Upper lobe of left lung (tissue), 6 donors: Measurements from ENCODE around the gene SHROOM4. TPM values are rescaled to one million over a fixed set of nuclear protein-coding genes. Genes with fewer than 3 reads are reported as not detected.

ENCODE experiments used
- ATAC-seq, 2 donors: fragments of 200-7000 bp; cut with Tn5 transposase; one replicate each; pipeline ENCODE4 v1.9.1; 2022; ENCODE audit warnings: mild to moderate bottlenecking in 2 of 2, moderate library complexity in 2 of 2; ENCODE audit not compliant: low FRiP score in 2 of 2
- DNase-seq, 2 donors: peaks; one replicate each; pipeline ENCODE4 v3.0.0-alpha.2; 2019 to 2020
- H3K27ac ChIP-seq, 4 donors: fragments of 200-600 bp; sonication (generic); one replicate each; pipeline ENCODE4 v1.5.1; 2016 to 2019
- H3K27me3 ChIP-seq, 4 donors: fragments of 200-600 bp; sonication (generic); one replicate each; pipeline ENCODE4 v1.5.1; 2017 to 2019
- H3K36me3 ChIP-seq, 4 donors: fragments of 200-600 bp; sonication (generic); one replicate each; pipeline ENCODE4 v1.5.1; 2016 to 2019
- H3K4me1 ChIP-seq, 4 donors: fragments of 200-600 bp; sonication (generic); one replicate each; pipeline ENCODE4 v1.5.1; 2018 to 2019
- H3K4me3 ChIP-seq, 4 donors: fragments of 200-600 bp; sonication (generic); one replicate each; pipeline ENCODE4 v1.5.1; 2017 to 2019; ENCODE audit warnings: mild to moderate bottlenecking in 2 of 4, moderate library complexity in 1 of 4
- H3K9me3 ChIP-seq, 4 donors: fragments of 200-600 bp; sonication (generic); one replicate each; pipeline ENCODE4 v1.5.1; 2018 to 2019
- CTCF ChIP-seq, 6 experiments: fragments of 450-650 bp in 4 of 6; fragments of 200-600 bp in 2 of 6; sonication (generic) in 2 of 6; IDR thresholded peaks; one replicate each; pipeline ENCODE4 v1.5.1; 2016 to 2019; ENCODE audit warnings: antibody characterized with exemption in 6 of 6
- EP300 ChIP-seq, 4 donors: sonication (generic); formaldehyde crosslinking; IDR thresholded peaks; one replicate each; pipeline ENCODE4 v1.5.1; 2017; ENCODE audit warnings: antibody characterized with exemption in 4 of 4, control low read depth in 2 of 4
- POLR2A ChIP-seq, 4 donors: fragments of 450-650 bp; IDR thresholded peaks; one replicate each; pipeline ENCODE4 v1.5.1; 2016 to 2017; ENCODE audit warnings: antibody characterized with exemption in 4 of 4, mild to moderate bottlenecking in 2 of 4
- POLR2AphosphoS5 ChIP-seq, 2 donors: sonication (generic); formaldehyde crosslinking; IDR thresholded peaks; one replicate each; pipeline ENCODE4 v1.5.1; 2017; ENCODE audit warnings: antibody characterized with exemption in 2 of 2
- WGBS, 2 donors: methylation state at CpG; one replicate each; pipeline ENCODE4 v1.1.5; 2017 to 2018; 5-methylcytosine and 5-hydroxymethylcytosine counted together
- total RNA-seq, 6 donors: library from RNA; depleted of rRNA in 4 of 6; stranded (reverse); fragments of >200 nt in 4 of 6; gene quantifications; one replicate each; pipeline versions ENCODE4 v1.1.0 to v1.2.1, GENCODE V29; 2016 to 2021
- donor health status: DM: no; HTN: no; CAD: no; lungs with moderate emphysema.
- donor health status: DM: no; HTN: yes; CAD: no; lungs with severe emphysema.

Gene SHROOM4
- total RNA-seq, 6 donors from 2014 or later, result 26.7 to 51.4 (median 35.3) TPM

- no peaks in the 10 kb centered on the region for H3K9me3 ChIP-seq
- no peaks in the 10 kb centered on the region for H3K36me3 ChIP-seq
- no peak overlapping the region for H3K4me3 ChIP-seq
- H3K27me3 ChIP-seq, result no peaks in the 10 kb centered on the region
- ATAC-seq (no peak), DNase-seq (no peak)
- peaks cover 0 to 6% (median 3%) of the 10 kb centered on the region in 4 donors for H3K4me1 ChIP-seq
- TF ChIP-seq CTCF (IDR thresholded peaks at IDR 0.05), result no peak
- no peak for TF ChIP-seq POLR2A (IDR thresholded peaks at IDR 0.05)
- TF ChIP-seq EP300 (IDR thresholded peaks at IDR 0.05), result no peak
- no peak for TF ChIP-seq POLR2AphosphoS5 (IDR thresholded peaks at IDR 0.05)
- WGBS, 2 donors, result 61 to 75% methylated on average over 2 of the region's 2 CpGs
- no peak overlapping the region for H3K27ac ChIP-seq
Observed at GRCh38 chrX:50776248-50776647, 37.7 kb downstream of the SHROOM4 start.

- no peak overlapping the region for H3K4me3 ChIP-seq
- WGBS, 2 donors, result 63 to 68% methylated on average over 2 of the region's 2 CpGs
- no peak for TF ChIP-seq POLR2AphosphoS5 (IDR thresholded peaks at IDR 0.05)
- TF ChIP-seq POLR2A (IDR thresholded peaks at IDR 0.05), result no peak
- TF ChIP-seq CTCF (IDR thresholded peaks at IDR 0.05), result no peak
- no peak for TF ChIP-seq EP300 (IDR thresholded peaks at IDR 0.05)
- DNase-seq, result no peak
- H3K4me1 ChIP-seq, result peaks cover 0 to 9% (median 5%) of the 10 kb centered on the region in 4 donors
- no peaks in the 10 kb centered on the region for H3K9me3 ChIP-seq
- peak overlapping the region in 2 of 4 donors; percentile 7 to 11 for H3K27ac ChIP-seq
- no peak for ATAC-seq
- H3K27me3 ChIP-seq, result no peaks in the 10 kb centered on the region
- H3K36me3 ChIP-seq, result no peaks in the 10 kb centered on the region
Observed at GRCh38 chrX:50771382-50771781, 42.6 kb downstream of the SHROOM4 start.

GRCh38 chrX:50770702-50771101 lies 43.3 kb downstream of the SHROOM4 start:
- Histone ChIP-seq H3K27ac (peak overlapping the region in 3 of 4 donors; percentile 7 to 27 (median 11)), H3K9me3 (no peaks in the 10 kb centered on the region), H3K27me3 (no peaks in the 10 kb centered on the region), H3K36me3 (no peaks in the 10 kb centered on the region), H3K4me3 (no peak overlapping the region), H3K4me1 (peaks cover 0 to 9% (median 5%) of the 10 kb centered on the region in 4 donors)
- DNase-seq (peak in 1 of 2 donors; percentile 78), ATAC-seq (peak; percentile 68 to 92)
- TF ChIP-seq CTCF (IDR thresholded peaks at IDR 0.05) (no peak), POLR2AphosphoS5 (IDR thresholded peaks at IDR 0.05) (peak; percentile 54 to 55), POLR2A (IDR thresholded peaks at IDR 0.05) (no peak), EP300 (IDR thresholded peaks at IDR 0.05) (peak in 2 of 4 donors; percentile 1 to 53)
- WGBS, 2 donors, result 38% methylated on average over 2 of the region's 2 CpGs; no CpG with 5 or more reads in 1 of the 2 donors

GRCh38 chrX:50769389-50770063 lies 44.5 kb downstream of the SHROOM4 start:
- ATAC-seq, result peak; percentile 24 to 80
- Histone ChIP-seq H3K9me3 (no peaks in the 10 kb centered on the region), H3K27me3 (no peaks in the 10 kb centered on the region), H3K4me3 (no peak overlapping the region), H3K36me3 (no peaks in the 10 kb centered on the region), H3K4me1 (peaks cover 0 to 8% (median 2%) of the 10 kb centered on the region in 4 donors), H3K27ac (peak overlapping the region in 2 of 4 donors; percentile 27 to 39)
- 81 to 84% methylated on average over 3 to 5 of the region's 5 CpGs for WGBS, 2 donors
- TF ChIP-seq EP300 (IDR thresholded peaks at IDR 0.05) (peak in 2 of 4 donors; percentile 3 to 22), CTCF (IDR thresholded peaks at IDR 0.05) (no peak), POLR2A (IDR thresholded peaks at IDR 0.05) (no peak), POLR2AphosphoS5 (IDR thresholded peaks at IDR 0.05) (peak in 1 of 2 donors; percentile 36)
- DNase-seq, result peak in 1 of 2 donors; percentile 68
